Measurements from ENCODE around the gene ZNF750. TPM values are rescaled to one million over a fixed set of nuclear protein-coding genes. Genes with fewer than 3 reads are reported as not detected.

The ZNF750 gene
- polyA plus RNA-seq, 1 experiment = not detected

GRCh38 chr17:82884341-82884969 is 44.6 kb upstream of the ZNF750 start:
- Histone ChIP-seq H3K27ac (ENCODE audit: low read depth, low read length) (no peak overlapping the region), H3K27me3 (ENCODE audit: control insufficient read depth, insufficient read depth, low read length) (no peaks in the 10 kb centered on the region), H3K4me3 (ENCODE audit: low read depth, low read length) (no peak overlapping the region), H3K9me3 (ENCODE audit: control insufficient read depth, insufficient read depth, low read length) (no peaks in the 10 kb centered on the region)
- CTCF ChIA-PET = interaction anchor here (0.6 to 1.6 kb wide), 2 partner anchors 8 to 78 kb away, joined by 3 to 16 read pairs; no protein-coding TSS in a partner anchor
- TF ChIP-seq, protein P1, sequence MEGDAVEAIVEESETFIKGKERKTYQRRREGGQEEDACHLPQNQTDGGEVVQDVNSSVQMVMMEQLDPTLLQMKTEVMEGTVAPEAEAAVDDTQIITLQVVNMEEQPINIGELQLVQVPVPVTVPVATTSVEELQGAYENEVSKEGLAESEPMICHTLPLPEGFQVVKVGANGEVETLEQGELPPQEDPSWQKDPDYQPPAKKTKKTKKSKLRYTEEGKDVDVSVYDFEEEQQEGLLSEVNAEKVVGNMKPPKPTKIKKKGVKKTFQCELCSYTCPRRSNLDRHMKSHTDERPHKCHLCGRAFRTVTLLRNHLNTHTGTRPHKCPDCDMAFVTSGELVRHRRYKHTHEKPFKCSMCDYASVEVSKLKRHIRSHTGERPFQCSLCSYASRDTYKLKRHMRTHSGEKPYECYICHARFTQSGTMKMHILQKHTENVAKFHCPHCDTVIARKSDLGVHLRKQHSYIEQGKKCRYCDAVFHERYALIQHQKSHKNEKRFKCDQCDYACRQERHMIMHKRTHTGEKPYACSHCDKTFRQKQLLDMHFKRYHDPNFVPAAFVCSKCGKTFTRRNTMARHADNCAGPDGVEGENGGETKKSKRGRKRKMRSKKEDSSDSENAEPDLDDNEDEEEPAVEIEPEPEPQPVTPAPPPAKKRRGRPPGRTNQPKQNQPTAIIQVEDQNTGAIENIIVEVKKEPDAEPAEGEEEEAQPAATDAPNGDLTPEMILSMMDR (IDR thresholded peaks at IDR 0.05; ENCODE audit: low read depth, low read length) = no peak
- no peak for DNase-seq (ENCODE audit: low read depth, low spot score)
- POLR2A ChIA-PET = no interaction called here

DNA sequence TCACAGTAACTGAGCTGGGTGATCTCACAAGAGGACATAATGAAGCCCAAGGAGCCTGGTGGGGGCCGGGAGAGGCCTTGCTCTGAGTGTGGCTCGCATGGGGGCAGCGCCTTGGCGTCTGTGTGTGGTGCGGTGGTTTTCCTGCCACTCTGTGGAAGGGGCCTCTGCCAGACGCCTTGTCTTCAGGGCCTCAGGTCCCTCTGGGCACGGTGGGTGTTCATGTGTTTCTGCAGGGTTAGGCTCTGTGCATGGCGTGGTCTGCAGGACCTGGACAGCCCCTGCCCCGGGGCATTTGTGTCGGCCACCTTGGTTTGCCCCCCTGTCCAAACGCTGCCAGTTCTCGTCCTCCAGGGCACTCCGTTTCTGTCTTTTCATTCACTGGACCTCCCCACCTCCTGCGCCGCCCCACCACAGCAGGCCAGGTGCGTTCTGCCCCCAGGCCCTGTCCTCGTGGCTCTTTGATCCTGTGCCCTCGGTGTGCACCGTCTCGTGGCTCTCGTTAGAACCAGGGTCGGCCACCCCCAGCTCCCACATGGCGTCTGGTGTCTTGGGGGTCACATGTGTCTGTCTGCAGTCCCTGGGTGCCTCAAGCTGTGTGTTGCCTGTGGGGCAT is 43.7 kb upstream of the ZNF750 start:
- CTCF ChIA-PET = no interaction called here

DNA sequence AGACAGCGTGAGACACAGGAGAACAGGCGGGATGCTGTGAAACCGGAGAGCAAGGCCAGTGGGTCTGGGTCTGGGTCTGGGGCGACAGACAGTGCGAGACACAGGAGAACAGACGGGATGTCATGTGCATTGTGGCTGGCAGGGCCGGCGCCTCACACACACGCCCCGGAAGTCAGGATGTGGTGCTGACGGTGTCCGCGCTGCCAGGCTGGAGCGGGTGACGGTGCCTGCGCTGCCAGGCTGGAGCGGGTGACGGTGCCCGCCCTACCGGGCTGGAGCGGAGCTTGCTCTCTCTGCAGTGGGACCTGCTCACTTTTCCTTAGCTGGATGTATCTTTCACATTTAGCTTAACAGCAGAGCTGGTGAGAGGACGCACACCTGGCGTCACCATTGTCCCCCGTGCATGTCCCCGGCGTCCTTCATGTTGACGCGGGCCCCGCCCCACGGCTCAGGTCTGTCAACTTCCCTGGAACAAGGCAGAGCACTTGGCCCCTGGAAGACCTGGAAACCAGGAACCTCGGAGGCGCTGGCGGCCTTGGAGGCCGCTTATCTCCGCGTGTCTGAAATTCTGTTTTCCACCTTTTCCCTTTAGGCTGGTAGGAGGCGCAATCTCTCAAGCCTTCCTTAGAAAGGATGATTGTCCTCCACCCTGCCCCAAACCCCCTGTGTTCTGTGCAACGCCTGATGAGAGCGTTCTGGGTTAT is 43.0 kb upstream of the ZNF750 start:
- TF ChIP-seq, protein P1 (IDR thresholded peaks at IDR 0.05; ENCODE audit: low read depth, low read length) = no peak
- ChIA-PET POLR2A (no interaction called here), CTCF (no interaction called here)
- Histone ChIP-seq H3K27ac (ENCODE audit: low read depth, low read length) (no peak overlapping the region), H3K27me3 (ENCODE audit: control insufficient read depth, insufficient read depth, low read length) (no peaks in the 10 kb centered on the region), H3K4me3 (ENCODE audit: low read depth, low read length) (no peak overlapping the region), H3K9me3 (ENCODE audit: control insufficient read depth, insufficient read depth, low read length) (no peaks in the 10 kb centered on the region)
- no peak for DNase-seq (ENCODE audit: low read depth, low spot score)

More for the DNA sequence above, 43.7 kb upstream of the ZNF750 start:
- DNase-seq (ENCODE audit: low read depth, low spot score) = no peak
- TF ChIP-seq, protein P1 (IDR thresholded peaks at IDR 0.05; ENCODE audit: low read depth, low read length) = no peak
- no peaks in the 10 kb centered on the region for H3K9me3 ChIP-seq (ENCODE audit: control insufficient read depth, insufficient read depth, low read length)
- POLR2A ChIA-PET = no interaction called here
- H3K27me3 ChIP-seq (ENCODE audit: control insufficient read depth, insufficient read depth, low read length) = no peaks in the 10 kb centered on the region
- no peak overlapping the region for H3K27ac ChIP-seq (ENCODE audit: low read depth, low read length)
- no peak overlapping the region for H3K4me3 ChIP-seq (ENCODE audit: low read depth, low read length)

GRCh38 chr17:82881900-82882714 is 42.3 kb upstream of the ZNF750 start:
- H3K9me3 ChIP-seq (ENCODE audit: control insufficient read depth, insufficient read depth, low read length) = no peaks in the 10 kb centered on the region
- DNase-seq (ENCODE audit: low read depth, low spot score) = no peak
- no peaks in the 10 kb centered on the region for H3K27me3 ChIP-seq (ENCODE audit: control insufficient read depth, insufficient read depth, low read length)
- ChIA-PET CTCF (no interaction called here), POLR2A (no interaction called here)
- no peak overlapping the region for H3K4me3 ChIP-seq (ENCODE audit: low read depth, low read length)
- H3K27ac ChIP-seq (ENCODE audit: low read depth, low read length) = no peak overlapping the region
- TF ChIP-seq, protein P1 (IDR thresholded peaks at IDR 0.05; ENCODE audit: low read depth, low read length) = no peak

Measured in AG04450 (cell line).